Loucy (cell line): ENCODE results near the gene SNIP1.

Experiments used
- CTCF ChIP-seq: fragments of 200-600 bp; sonication (generic); conservative IDR thresholded peaks from 2 replicates; pipeline ENCODE4 v1.5.1; 2014; ENCODE audit warnings: mild to moderate bottlenecking, antibody characterized with exemption, low read length
- EZH2phosphoT487 ChIP-seq: fragments of 200-600 bp; IDR thresholded peaks from 2 replicates; pipeline ENCODE4 v1.6.1; 2018; ENCODE audit warnings: antibody characterized with exemption, mild to moderate bottlenecking, moderate library complexity, borderline replicate concordance

- TF ChIP-seq CTCF (no peak), EZH2phosphoT487 (no peak)
Measured at GRCh38 chr1:37553598-37553926, 531 bp downstream of the SNIP1 start.
